ENCODE results near the gene CD99L2.

DNA sequence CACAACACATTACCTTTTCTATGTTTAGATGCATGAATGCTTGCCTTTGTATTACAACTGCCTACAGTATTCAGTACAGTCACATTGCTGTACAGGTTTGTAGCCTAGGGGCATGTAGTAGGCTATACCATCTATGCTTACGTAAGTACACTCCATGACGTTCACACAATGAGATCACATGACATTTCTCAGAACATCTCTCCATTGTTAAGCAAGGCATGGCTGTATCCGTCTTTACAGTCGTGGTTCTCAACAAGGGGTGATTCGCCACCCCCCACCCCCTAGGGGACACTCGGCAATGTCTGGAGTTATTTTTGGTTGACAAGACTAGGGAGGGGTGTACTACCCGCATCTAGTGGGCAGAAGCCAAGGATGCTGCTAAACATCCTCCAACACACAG is 12.1 kb downstream of the CD99L2 start:
- TF ChIP-seq, protein P1, sequence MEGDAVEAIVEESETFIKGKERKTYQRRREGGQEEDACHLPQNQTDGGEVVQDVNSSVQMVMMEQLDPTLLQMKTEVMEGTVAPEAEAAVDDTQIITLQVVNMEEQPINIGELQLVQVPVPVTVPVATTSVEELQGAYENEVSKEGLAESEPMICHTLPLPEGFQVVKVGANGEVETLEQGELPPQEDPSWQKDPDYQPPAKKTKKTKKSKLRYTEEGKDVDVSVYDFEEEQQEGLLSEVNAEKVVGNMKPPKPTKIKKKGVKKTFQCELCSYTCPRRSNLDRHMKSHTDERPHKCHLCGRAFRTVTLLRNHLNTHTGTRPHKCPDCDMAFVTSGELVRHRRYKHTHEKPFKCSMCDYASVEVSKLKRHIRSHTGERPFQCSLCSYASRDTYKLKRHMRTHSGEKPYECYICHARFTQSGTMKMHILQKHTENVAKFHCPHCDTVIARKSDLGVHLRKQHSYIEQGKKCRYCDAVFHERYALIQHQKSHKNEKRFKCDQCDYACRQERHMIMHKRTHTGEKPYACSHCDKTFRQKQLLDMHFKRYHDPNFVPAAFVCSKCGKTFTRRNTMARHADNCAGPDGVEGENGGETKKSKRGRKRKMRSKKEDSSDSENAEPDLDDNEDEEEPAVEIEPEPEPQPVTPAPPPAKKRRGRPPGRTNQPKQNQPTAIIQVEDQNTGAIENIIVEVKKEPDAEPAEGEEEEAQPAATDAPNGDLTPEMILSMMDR (IDR thresholded peaks at IDR 0.05) = no peak
- TF ChIP-seq POLR2A (IDR thresholded peaks at IDR 0.05) = no peak
